Fibroblast of lung (primary cell): ENCODE measurements around the gene EPN3.

ENCODE experiments used
- EZH2 ChIP-seq: IDR thresholded peaks from 2 replicates; pipeline ENCODE4 v1.5.1; 2012; ENCODE audit warnings: low read length, control low read depth, mild to moderate bottlenecking; ENCODE audit errors: missing control alignments
- TF ChIP-seq, protein P1 (sequence below), 2 donors: IDR thresholded peaks in 1 of 2; conservative IDR thresholded peaks in 1 of 2; 1 replicate in 1 of 2; 2 replicates in 1 of 2; pipeline ENCODE4 v1.5.1; 2011 to 2012; ENCODE audit warnings: low read length in 2 of 2, control low read depth in 1 of 2, inconsistent platforms in 1 of 2, low read depth in 1 of 2, mild to moderate bottlenecking in 1 of 2

DNA sequence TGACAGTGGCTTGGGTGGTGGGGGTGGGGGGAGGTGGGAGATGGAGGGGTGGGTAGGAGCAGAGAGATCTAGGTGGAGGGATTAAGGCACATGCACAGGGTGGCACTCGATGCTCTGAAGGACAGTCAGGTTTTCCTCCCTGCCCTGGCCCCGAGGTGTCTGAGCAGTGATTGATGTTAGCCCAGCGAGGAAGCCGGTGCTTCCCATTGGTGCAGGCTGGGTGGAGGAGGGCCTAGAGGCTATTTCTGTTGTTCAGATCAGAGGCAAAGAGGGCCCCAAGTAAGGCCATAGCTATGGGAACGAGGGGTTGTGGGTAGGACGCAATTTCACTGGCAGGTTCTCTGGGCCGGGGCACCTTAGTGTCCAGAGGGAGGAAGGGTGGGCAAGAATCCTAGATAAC, 51.1 kb downstream of the EPN3 start:
- TF ChIP-seq, protein P1, sequence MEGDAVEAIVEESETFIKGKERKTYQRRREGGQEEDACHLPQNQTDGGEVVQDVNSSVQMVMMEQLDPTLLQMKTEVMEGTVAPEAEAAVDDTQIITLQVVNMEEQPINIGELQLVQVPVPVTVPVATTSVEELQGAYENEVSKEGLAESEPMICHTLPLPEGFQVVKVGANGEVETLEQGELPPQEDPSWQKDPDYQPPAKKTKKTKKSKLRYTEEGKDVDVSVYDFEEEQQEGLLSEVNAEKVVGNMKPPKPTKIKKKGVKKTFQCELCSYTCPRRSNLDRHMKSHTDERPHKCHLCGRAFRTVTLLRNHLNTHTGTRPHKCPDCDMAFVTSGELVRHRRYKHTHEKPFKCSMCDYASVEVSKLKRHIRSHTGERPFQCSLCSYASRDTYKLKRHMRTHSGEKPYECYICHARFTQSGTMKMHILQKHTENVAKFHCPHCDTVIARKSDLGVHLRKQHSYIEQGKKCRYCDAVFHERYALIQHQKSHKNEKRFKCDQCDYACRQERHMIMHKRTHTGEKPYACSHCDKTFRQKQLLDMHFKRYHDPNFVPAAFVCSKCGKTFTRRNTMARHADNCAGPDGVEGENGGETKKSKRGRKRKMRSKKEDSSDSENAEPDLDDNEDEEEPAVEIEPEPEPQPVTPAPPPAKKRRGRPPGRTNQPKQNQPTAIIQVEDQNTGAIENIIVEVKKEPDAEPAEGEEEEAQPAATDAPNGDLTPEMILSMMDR (conservative IDR thresholded peaks at IDR 0.05 in 1 of 2, IDR thresholded peaks at IDR 0.05 in 1 of 2; ENCODE audit: low read depth in 1 of 2, low read length in 2 of 2): no peak
- no peak for TF ChIP-seq EZH2
